H1 (cell line): ENCODE data around the gene GBA2. TPM values are rescaled to one million over a fixed set of nuclear protein-coding genes. Genes with fewer than 3 reads are reported as not detected.

Source experiments
- CTCF ChIA-PET: fragments of 300-600 bp; sonication (Branson Sonifier 250); formaldehyde crosslinking; loops from one replicate; lab custom pipeline; 2021; ENCODE audit not compliant: partially characterized antibody; lab: Charles Lee
- POLR2A ChIA-PET: fragments of 300-600 bp; sonication (Branson Sonifier 250); formaldehyde crosslinking; loops from one replicate; lab custom pipeline; 2021; ENCODE audit warnings: inconsistent platforms; ENCODE audit not compliant: partially characterized antibody; lab: Charles Lee
- DNase-seq, 2 experiments: peaks; one replicate each; pipeline versions ENCODE4 v3.0.0 to v3.0.0-alpha.2; 2010 to 2022; ENCODE audit warnings: low spot score in 2 of 2, low read depth in 1 of 2, mixed read lengths in 1 of 2
- FAIRE-seq: peaks from 2 replicates; lab custom pipeline; 2011; peaks lifted over from hg19 to GRCh38; lab: Jason Lieb, UNC
- H2AFZ ChIP-seq: 2 replicates; pipeline ENCODE4 v1.8.1; 2012; ENCODE audit warnings: low read length, inconsistent platforms
- H2AK5ac ChIP-seq: 2 replicates; pipeline ENCODE4 v1.6.1; 2013; ENCODE audit warnings: low read depth, low read length
- H2BK120ac ChIP-seq: replicated peaks from 2 replicates; pipeline ENCODE3; 2013; ENCODE audit warnings: low read depth, low read length, inconsistent platforms
- H2BK12ac ChIP-seq: 2 replicates; pipeline ENCODE4 v1.6.1; 2013; ENCODE audit warnings: low read depth, low read length
- H2BK15ac ChIP-seq: 2 replicates; pipeline ENCODE4 v1.6.1; 2013; ENCODE audit warnings: low read length
- H2BK20ac ChIP-seq: 2 replicates; pipeline ENCODE4 v1.6.1; 2013; ENCODE audit warnings: low read length
- H2BK5ac ChIP-seq: 2 replicates; pipeline ENCODE4 v1.6.1; 2013; ENCODE audit warnings: low read depth, low read length
- H3K14ac ChIP-seq: 2 replicates; pipeline ENCODE4 v1.6.1; 2013; ENCODE audit warnings: inconsistent platforms; ENCODE audit not compliant: insufficient read length
- H3K18ac ChIP-seq: 2 replicates; pipeline ENCODE4 v1.6.1; 2013; ENCODE audit warnings: low read length; ENCODE audit errors: extremely low read depth
- H3K23ac ChIP-seq: 2 replicates; pipeline ENCODE4 v1.6.1; 2013; ENCODE audit warnings: inconsistent platforms; ENCODE audit not compliant: insufficient read length
- H3K23me2 ChIP-seq: 2 replicates; pipeline ENCODE4 v1.6.1; 2013; ENCODE audit warnings: low read depth, low read length
- H3K27ac ChIP-seq: 2 replicates; pipeline ENCODE4 v1.6.1; 2011; ENCODE audit warnings: low read depth, low read length, inconsistent platforms
- H3K27me3 ChIP-seq, 4 experiments: replicated peaks in 1 of 4; 1 replicate in 1 of 4; 2 replicates in 3 of 4; pipeline versions ENCODE4 v1.6.1 to v1.8.1; 2011 to 2013; ENCODE audit warnings: low read length in 3 of 4, mild to moderate bottlenecking in 3 of 4, inconsistent platforms in 2 of 4, mixed read lengths in 2 of 4, moderate library complexity in 1 of 4; ENCODE audit not compliant: control insufficient read depth in 3 of 4, insufficient read depth in 3 of 4; ENCODE audit errors: extremely low read depth in 1 of 4
- H3K36me3 ChIP-seq, 4 experiments: 2 replicates each; pipeline versions ENCODE4 v1.6.1 to v1.8.1; 2011 to 2013; ENCODE audit warnings: mild to moderate bottlenecking in 4 of 4, low read length in 3 of 4, moderate library complexity in 2 of 4, control low read depth in 1 of 4, inconsistent platforms in 1 of 4; ENCODE audit not compliant: insufficient read depth in 4 of 4, control insufficient read depth in 2 of 4
- H3K4ac ChIP-seq: replicated peaks from 2 replicates; pipeline ENCODE3; 2013; ENCODE audit warnings: low read length, low read depth, mixed read lengths, inconsistent platforms; ENCODE audit not compliant: insufficient read length
- H3K4me1 ChIP-seq, 4 experiments: replicated peaks in 1 of 4; 1 replicate in 1 of 4; 2 replicates in 3 of 4; pipeline versions ENCODE4 v1.6.1 to v1.8.1; 2011 to 2013; ENCODE audit warnings: low read length in 3 of 4, inconsistent platforms in 2 of 4, mixed read lengths in 1 of 4; ENCODE audit not compliant: insufficient read depth in 4 of 4, control insufficient read depth in 3 of 4
- H3K4me2 ChIP-seq, 2 experiments: 2 replicates each; pipeline versions ENCODE4 v1.6.1 to v1.8.1; 2011 to 2013; ENCODE audit warnings: low read depth in 2 of 2, low read length in 2 of 2, control low read depth in 1 of 2, inconsistent platforms in 1 of 2, mild to moderate bottlenecking in 1 of 2; ENCODE audit not compliant: insufficient read depth in 1 of 2
- H3K4me3 ChIP-seq, 4 experiments: fragments of 200-600, 300-600 bp in 1 of 4; sonication (generic), shearing (Covaris generic), sonication (Bioruptor Twin) in 1 of 4; 2 replicates each; pipeline versions ENCODE4 v1.5.1 to v1.8.1; 2011 to 2016; ENCODE audit warnings: low read length in 4 of 4, low read depth in 3 of 4, control low read depth in 2 of 4, inconsistent platforms in 2 of 4, mild to moderate bottlenecking in 2 of 4, mixed read lengths in 1 of 4, moderate library complexity in 1 of 4; ENCODE audit not compliant: insufficient read depth in 2 of 4; ENCODE audit errors: extremely low read depth in 1 of 4
- H3K56ac ChIP-seq: replicated peaks from 2 replicates; pipeline ENCODE3; 2013; ENCODE audit warnings: low read depth, mild to moderate bottlenecking, mixed read lengths, low read length, inconsistent platforms; ENCODE audit not compliant: insufficient read length
- H3K79me1 ChIP-seq: 2 replicates; pipeline ENCODE4 v1.6.1; 2013; ENCODE audit warnings: low read depth, low read length, control low read depth
- H3K79me2 ChIP-seq, 2 experiments: 2 replicates each; pipeline versions ENCODE4 v1.6.1 to v1.8.1; 2012 to 2013; ENCODE audit warnings: low read length in 2 of 2, mild to moderate bottlenecking in 2 of 2, inconsistent platforms in 1 of 2; ENCODE audit not compliant: insufficient read depth in 2 of 2, control insufficient read depth in 1 of 2
- H3K9ac ChIP-seq, 4 experiments: replicated peaks in 1 of 4; 1 replicate in 1 of 4; 2 replicates in 3 of 4; pipeline versions ENCODE4 v1.6.1 to v1.8.1; 2011 to 2013; ENCODE audit warnings: low read depth in 3 of 4, low read length in 3 of 4, control low read depth in 2 of 4, mild to moderate bottlenecking in 2 of 4, moderate library complexity in 2 of 4, inconsistent platforms in 1 of 4; ENCODE audit errors: extremely low read depth in 1 of 4
- H3K9me3 ChIP-seq, 2 experiments: 2 replicates each; pipeline versions ENCODE4 v1.6.1 to v1.8.1; 2012 to 2013; ENCODE audit warnings: mild to moderate bottlenecking in 2 of 2, moderate library complexity in 2 of 2, control low read depth in 1 of 2, inconsistent platforms in 1 of 2, low read depth in 1 of 2, low read length in 1 of 2, mixed read lengths in 1 of 2; ENCODE audit not compliant: insufficient read depth in 2 of 2
- H4K20me1 ChIP-seq, 2 experiments: replicated peaks in 1 of 2; 2 replicates each; pipeline versions ENCODE3 to v1.8.1; 2011 to 2013; ENCODE audit warnings: inconsistent platforms in 2 of 2, low read length in 2 of 2, mild to moderate bottlenecking in 1 of 2; ENCODE audit not compliant: insufficient read depth in 2 of 2, control insufficient read depth in 1 of 2
- H4K5ac ChIP-seq: 2 replicates; pipeline ENCODE4 v1.6.1; 2013; ENCODE audit warnings: low read length, low read depth, mixed read lengths, inconsistent platforms; ENCODE audit not compliant: insufficient read length
- H4K8ac ChIP-seq: 2 replicates; pipeline ENCODE4 v1.8.0; 2013; ENCODE audit warnings: mild to moderate bottlenecking, moderate library complexity, low read length, inconsistent platforms; ENCODE audit not compliant: insufficient read depth; ENCODE audit errors: extremely low read depth
- H4K91ac ChIP-seq: replicated peaks from 2 replicates; pipeline ENCODE3; 2013; ENCODE audit warnings: low read length, mixed read lengths, inconsistent platforms; ENCODE audit not compliant: insufficient read length
- ASH2L ChIP-seq: fragments of 200-600, 300-600 bp; sonication (generic); IDR thresholded peaks from one replicate; pipeline ENCODE4 v1.7.1; 2017; ENCODE audit warnings: low read length
- BRCA1 ChIP-seq: IDR thresholded peaks from 2 replicates; pipeline ENCODE4 v1.6.1; 2012; ENCODE audit warnings: low read depth, low read length, improper control_type of control experiment
- CHD1 ChIP-seq: IDR thresholded peaks from 2 replicates; pipeline ENCODE4 v1.6.1; 2012; ENCODE audit warnings: low read depth, low read length, improper control_type of control experiment
- EP300 ChIP-seq, 2 experiments: IDR thresholded peaks; 1 replicate in 1 of 2; 2 replicates in 1 of 2; pipeline ENCODE4 v1.6.1; 2011 to 2012; ENCODE audit warnings: low read depth in 2 of 2, low read length in 2 of 2, mild to moderate bottlenecking in 2 of 2, borderline replicate concordance in 1 of 2, inconsistent platforms in 1 of 2, moderate library complexity in 1 of 2
- KDM4A ChIP-seq: IDR thresholded peaks from one replicate; pipeline ENCODE4 v1.7.1; 2012; ENCODE audit warnings: low read depth, mild to moderate bottlenecking, moderate library complexity, low read length, inconsistent platforms; ENCODE audit not compliant: severe bottlenecking
- KDM5A ChIP-seq: fragments of 200-600 bp; IDR thresholded peaks from 2 replicates; pipeline ENCODE4 v1.7.1; 2012; ENCODE audit warnings: mild to moderate bottlenecking, low read length, inconsistent platforms, mixed read lengths
- NRF1 ChIP-seq: IDR thresholded peaks from 2 replicates; pipeline ENCODE4 v1.6.1; 2011; ENCODE audit warnings: mild to moderate bottlenecking, low read depth, low read length, improper control_type of control experiment
- SAP30 ChIP-seq: fragments of 300-600 bp; sonication (generic); IDR thresholded peaks from 2 replicates; pipeline ENCODE4 v1.7.1; 2012; ENCODE audit warnings: low read length, moderate library complexity, mild to moderate bottlenecking, inconsistent platforms; ENCODE audit not compliant: insufficient read depth, insufficient replicate concordance
- SIX5 ChIP-seq: IDR thresholded peaks from 2 replicates; pipeline ENCODE4 v1.6.1; 2011; ENCODE audit warnings: mild to moderate bottlenecking, low read depth, low read length
- SUZ12 ChIP-seq: fragments of 200-600 bp; sonication (generic); IDR thresholded peaks from 2 replicates; pipeline ENCODE4 v1.6.1; 2012; ENCODE audit warnings: mild to moderate bottlenecking, inconsistent platforms, low read length, moderate library complexity, mixed read lengths
- TAF7 ChIP-seq: optimal IDR thresholded peaks from 2 replicates; pipeline ENCODE3; 2011; ENCODE audit warnings: low read depth, mild to moderate bottlenecking, inconsistent platforms, low read length, moderate library complexity, borderline replicate concordance
- TCF12 ChIP-seq: IDR thresholded peaks from 2 replicates; pipeline ENCODE4 v1.6.1; 2011; ENCODE audit warnings: low read depth, mild to moderate bottlenecking, low read length
- WGBS, 2 experiments: shearing (Covaris generic) in 1 of 2; methylation state at CpG; one replicate each; pipeline versions ENCODE4 v1.1.6 to v1.1.7; 2013 to 2015; ENCODE audit warnings: low lambda C conversion rate in 2 of 2, mixed read lengths in 2 of 2, inconsistent platforms in 1 of 2, low coverage in 1 of 2, missing lambda C conversion rate in 1 of 2; ENCODE audit not compliant: insufficient replicate concordance in 2 of 2, insufficient coverage in 1 of 2, insufficient read length in 1 of 2; ENCODE audit errors: extremely low coverage in 1 of 2, missing lambda C conversion rate in 1 of 2; 5-methylcytosine and 5-hydroxymethylcytosine counted together
- polyA plus RNA-seq, 7 experiments: library from polyadenylated mRNA; depleted of rRNA in 3 of 7; stranded (reverse) in 5 of 7; unstranded in 2 of 7; fragments of >200 nt in 5 of 7; fragments of 200-250 nt in 2 of 7; gene quantifications; 1 replicate in 5 of 7; 2 replicates in 1 of 7; 4 replicates in 1 of 7; pipeline versions ENCODE4 v1.2.1 to v1.2.3, GENCODE V29; 2011 to 2013; ENCODE audit warnings: missing spikeins in 2 of 7, mixed read lengths in 2 of 7
- total RNA-seq: library from RNA; stranded (reverse); fragmentation: NEBNext Ultra II Directional; extraction: Animal tissue kit (Norgen Biotek cat#: 25700); gene quantifications from 2 replicates; pipeline ENCODE4 v1.2.1, GENCODE V29; 2021

The GBA2 gene
- total and polyA plus RNA-seq, 2 of the 8 experiments (the other 6 are each of a cell fraction or from before 2014, with no cell fraction given) = 64.2 to 71.9 TPM

GRCh38 chr9:35774907-35775635 lies 26.0 kb upstream of the GBA2 start:
- no peaks in the 10 kb centered on the region for H3K79me1 ChIP-seq
- 67% methylated on average over 7 of the region's 7 CpGs; no CpG with 5 or more reads in 1 of the 2 experiments for WGBS, 2 experiments
- no peak overlapping the region for H3K4ac ChIP-seq
- H3K9me3 ChIP-seq = no peaks in the 10 kb centered on the region
- no peak overlapping the region for H4K91ac ChIP-seq
- ChIA-PET CTCF (interaction anchor here (0.6 to 3.8 kb wide), 13 partner anchors 12 to 245 kb away, joined by 3 to 29 read pairs (median 4); partner anchors contain the start of genes GBA2, HINT2 and RGP1), POLR2A (interaction anchor here (0.7 to 1.7 kb wide), 9 partner anchors 11 to 47 kb away, joined by 3 to 4 read pairs (median 3); partner anchors contain the start of genes CREB3 and TLN1)
- H3K4me1 ChIP-seq = peaks cover 0 to 6% (median 4%) of the 10 kb centered on the region in 4 experiments; a peak in 6 of 7 replicates
- no peak overlapping the region for H3K56ac ChIP-seq
- peak overlapping the region; percentile 56; the same call in 1 of the 2 replicates for H2BK5ac ChIP-seq
- no peak overlapping the region for H2AFZ ChIP-seq
- no peak overlapping the region for H3K14ac ChIP-seq
- H3K4me3 ChIP-seq = no peak overlapping the region
- H3K23ac ChIP-seq = no peak overlapping the region
- no peak overlapping the region for H2BK20ac ChIP-seq
- H2BK120ac ChIP-seq = no peak overlapping the region
- no peaks in the 10 kb centered on the region for H3K23me2 ChIP-seq
- no peaks in the 10 kb centered on the region for H4K20me1 ChIP-seq
- H3K27ac ChIP-seq = no peak overlapping the region
- H3K27me3 ChIP-seq = no peaks in the 10 kb centered on the region
- H2BK15ac ChIP-seq = no peak overlapping the region
- no peak overlapping the region for H3K18ac ChIP-seq
- DNase-seq = peak in 1 of 2 experiments; percentile 52
- no peaks in the 10 kb centered on the region for H3K36me3 ChIP-seq
- no peak overlapping the region; a peak in 1 of 7 replicates for H3K9ac ChIP-seq
- H3K4me2 ChIP-seq = peak overlapping the region; percentile 19 to 47; a peak in 3 of 4 replicates
- no peak overlapping the region for H2AK5ac ChIP-seq
- no peak overlapping the region for H4K8ac ChIP-seq
- H4K5ac ChIP-seq = no peak overlapping the region
- H3K79me2 ChIP-seq = no peaks in the 10 kb centered on the region
- FAIRE-seq = no peak
- no peak overlapping the region for H2BK12ac ChIP-seq
- no peak for TF ChIP-seq NRF1
- TF ChIP-seq TAF7 = no peak
- no peak for TF ChIP-seq SUZ12
- TF ChIP-seq SAP30 = no peak
- TF ChIP-seq KDM4A = no peak
- TF ChIP-seq TCF12 = no peak
- no peak for TF ChIP-seq SIX5
- TF ChIP-seq ASH2L = no peak
- no peak for TF ChIP-seq BRCA1
- TF ChIP-seq KDM5A = no peak
- no peak for TF ChIP-seq CHD1
- no peak for TF ChIP-seq EP300 (IDR thresholded peaks at IDR 0.05; ENCODE audit: borderline replicate concordance in 1 of 2, low read depth in 2 of 2, low read length in 2 of 2)
